Skeletal muscle tissue (tissue), 4 donors: Measurements from ENCODE around the gene ANTXR1. TPM values are rescaled to one million over a fixed set of nuclear protein-coding genes. Genes with fewer than 3 reads are reported as not detected.
"Not testable (repeated sequence)": the region's sequence is repeated elsewhere in the genome, so short reads cannot be mapped to it uniquely, and the experiment has no call there.

Experiments
- H3K27ac ChIP-seq: one replicate; pipeline ENCODE4 v1.7.0; 2013; ENCODE audit warnings: mild to moderate bottlenecking, low read depth, low read length, inconsistent platforms
- H3K27me3 ChIP-seq, 3 donors: one replicate each; pipeline ENCODE4 v1.7.0; 2013; ENCODE audit warnings: low read length in 3 of 3; ENCODE audit not compliant: control insufficient read depth in 3 of 3, insufficient read depth in 3 of 3
- H3K36me3 ChIP-seq, 3 donors: one replicate each; pipeline ENCODE4 v1.7.0; 2013; ENCODE audit warnings: low read length in 3 of 3; ENCODE audit not compliant: control insufficient read depth in 3 of 3, insufficient read depth in 3 of 3
- H3K4me1 ChIP-seq, 3 donors: one replicate each; pipeline ENCODE4 v1.7.0; 2013; ENCODE audit warnings: low read length in 3 of 3, mild to moderate bottlenecking in 3 of 3; ENCODE audit not compliant: control insufficient read depth in 3 of 3, insufficient read depth in 3 of 3
- H3K4me3 ChIP-seq, 3 donors: one replicate each; pipeline ENCODE4 v1.7.0; 2013; ENCODE audit warnings: low read length in 3 of 3
- H3K9ac ChIP-seq, 3 donors: one replicate each; pipeline ENCODE4 v1.7.0; 2013; ENCODE audit warnings: low read length in 3 of 3, mild to moderate bottlenecking in 3 of 3, moderate library complexity in 2 of 3, low read depth in 1 of 3
- H3K9me3 ChIP-seq, 3 donors: one replicate each; pipeline ENCODE4 v1.7.0; 2013; ENCODE audit warnings: low read length in 3 of 3; ENCODE audit not compliant: control insufficient read depth in 3 of 3
- total RNA-seq: library from RNA; depleted of rRNA; stranded (reverse); fragments of >200 nt; gene quantifications from one replicate; pipeline ENCODE4 v1.2.3, GENCODE V29; 2014
- donor health status: Osteomylitis.

Gene ANTXR1
- total RNA-seq, 1 donor from 2014 or later, result 86.6 TPM

DNA sequence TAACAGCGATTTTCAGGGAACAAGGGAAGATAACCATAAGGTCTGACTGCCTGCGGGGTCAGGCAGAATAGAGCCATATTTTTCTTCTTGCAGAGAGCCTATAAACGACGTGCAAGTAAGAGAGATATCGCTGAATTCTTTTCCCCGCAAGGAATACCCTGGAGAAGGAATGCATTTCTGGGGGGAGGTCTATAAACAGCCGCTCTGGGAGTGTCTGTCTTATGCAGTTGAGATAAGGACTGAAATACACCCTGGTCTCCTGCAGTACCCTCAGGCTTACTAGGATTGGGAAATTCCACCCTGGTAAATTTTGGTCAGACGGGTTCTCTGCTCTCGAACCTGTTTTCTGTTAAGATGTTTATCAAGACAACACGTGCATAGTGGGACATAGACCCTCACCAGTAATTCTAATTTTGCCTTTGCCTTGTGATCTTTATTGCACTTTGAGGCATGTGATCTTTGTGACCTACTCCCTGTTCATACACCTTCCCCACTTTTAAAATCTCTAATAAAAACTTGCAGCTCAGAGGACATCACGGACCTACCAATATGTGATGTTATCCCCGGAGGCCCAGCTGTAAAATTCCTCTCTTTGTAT is 247.1 kb downstream of the ANTXR1 start:
- H3K4me1 ChIP-seq, H3K36me3 ChIP-seq, H3K27me3 ChIP-seq, H3K9me3 ChIP-seq, H3K4me3 ChIP-seq, H3K27ac ChIP-seq, H3K9ac ChIP-seq: not testable (repeated sequence)

DNA sequence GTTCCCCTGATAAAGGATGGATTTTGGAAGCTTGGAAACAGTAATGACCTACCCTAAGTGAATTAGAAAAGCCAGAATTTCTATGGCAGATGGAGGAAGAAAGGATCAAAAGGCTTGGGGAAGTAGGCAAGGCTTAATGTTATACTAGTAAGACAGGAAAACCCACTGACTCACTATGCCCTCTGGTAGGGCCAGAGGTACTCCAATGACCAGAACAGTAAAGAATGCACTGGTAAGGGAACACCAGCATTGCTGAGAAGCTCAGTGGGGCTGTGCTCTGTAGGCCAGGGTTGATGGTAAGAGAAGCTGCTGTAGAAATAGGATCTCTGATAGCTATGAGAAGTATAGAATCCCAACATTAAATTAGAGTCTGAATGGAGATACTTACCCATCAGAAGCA is 247.7 kb downstream of the ANTXR1 start:
- H3K4me3 ChIP-seq, result no peak overlapping the region
- H3K27me3 ChIP-seq, result no peaks in the 10 kb centered on the region
- no peak overlapping the region for H3K27ac ChIP-seq
- no peak overlapping the region for H3K9ac ChIP-seq
- peaks cover 0 to 2% (median 0%) of the 10 kb centered on the region in 3 donors for H3K9me3 ChIP-seq
- no peaks in the 10 kb centered on the region for H3K36me3 ChIP-seq
- H3K4me1 ChIP-seq, result no peaks in the 10 kb centered on the region

DNA sequence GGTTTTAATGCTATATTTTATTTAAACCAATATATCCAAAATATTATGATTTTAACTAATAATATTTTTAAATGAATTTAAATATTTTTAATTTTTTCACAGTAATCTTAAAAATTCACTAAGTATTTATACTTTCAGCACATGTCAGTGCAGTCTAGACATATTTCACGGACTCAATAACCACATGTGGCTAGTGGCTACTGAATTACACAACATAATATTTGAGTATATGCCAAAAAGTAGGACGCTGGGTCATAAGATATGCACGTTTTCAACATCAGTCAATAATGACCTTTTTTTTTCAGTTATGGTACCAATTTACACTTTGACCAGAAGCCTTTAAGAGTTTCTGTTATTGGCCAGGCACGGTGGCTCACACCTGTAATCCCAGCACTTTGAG is 256.4 kb downstream of the ANTXR1 start:
- Histone ChIP-seq H3K36me3 (no peaks in the 10 kb centered on the region), H3K27ac (no peak overlapping the region), H3K9ac (no peak overlapping the region), H3K4me3 (no peak overlapping the region), H3K4me1 (peaks cover 0 to 11% (median 0%) of the 10 kb centered on the region in 3 donors), H3K9me3 (no peaks in the 10 kb centered on the region), H3K27me3 (no peaks in the 10 kb centered on the region)

DNA sequence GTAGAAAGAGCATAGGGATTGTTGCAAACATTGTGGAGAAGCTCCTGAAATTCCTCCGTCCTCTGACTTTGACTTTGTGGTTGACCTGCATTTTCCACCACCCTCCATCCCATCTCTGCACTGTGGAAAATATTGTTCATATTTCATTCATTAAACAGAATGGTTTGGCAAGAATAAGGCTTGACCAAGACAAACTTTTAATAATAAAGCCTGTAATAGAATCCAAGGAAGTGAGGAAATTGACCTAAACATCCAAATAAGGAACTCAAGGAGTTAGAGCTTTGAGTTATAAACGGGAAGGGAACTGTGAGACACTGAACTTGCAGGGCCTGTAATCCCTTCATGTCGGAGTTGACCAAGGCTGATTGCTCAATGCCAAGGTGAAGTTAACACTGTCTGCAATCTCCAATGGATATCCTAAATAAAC is 258.9 kb downstream of the ANTXR1 start:
- Histone ChIP-seq H3K36me3 (no peaks in the 10 kb centered on the region), H3K9ac (no peak overlapping the region), H3K27ac (no peak overlapping the region), H3K4me3 (no peak overlapping the region), H3K4me1 (peaks cover 0 to 11% (median 0%) of the 10 kb centered on the region in 3 donors), H3K9me3 (no peaks in the 10 kb centered on the region), H3K27me3 (no peaks in the 10 kb centered on the region)

GRCh38 chr2:69272803-69273471 is 260.0 kb downstream of the ANTXR1 start:
- Histone ChIP-seq H3K9me3 (no peaks in the 10 kb centered on the region), H3K27ac (no peak overlapping the region), H3K36me3 (no peaks in the 10 kb centered on the region), H3K4me1 (peaks cover 0 to 11% (median 0%) of the 10 kb centered on the region in 3 donors), H3K27me3 (no peaks in the 10 kb centered on the region), H3K4me3 (no peak overlapping the region), H3K9ac (no peak overlapping the region)

DNA sequence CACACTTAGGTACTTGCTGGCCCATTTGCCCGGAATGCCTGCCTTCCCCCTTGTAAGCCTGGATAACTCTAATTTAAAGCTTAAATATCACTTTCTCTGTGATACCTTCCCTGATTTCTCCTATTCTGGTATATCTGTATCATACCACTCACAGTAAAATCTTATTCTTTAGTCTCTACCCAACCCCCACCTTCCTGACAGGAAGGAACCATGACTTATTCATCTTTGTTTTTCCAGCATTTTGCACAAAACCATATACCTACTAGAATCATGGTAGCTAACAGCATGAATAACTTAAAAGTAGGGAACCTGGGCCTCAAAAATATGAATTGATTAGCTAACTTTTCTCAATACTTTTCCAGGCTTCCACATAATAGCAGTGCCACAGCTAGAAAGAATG is 262.5 kb downstream of the ANTXR1 start:
- Histone ChIP-seq H3K4me3 (no peak overlapping the region), H3K36me3 (no peaks in the 10 kb centered on the region), H3K27ac (no peak overlapping the region), H3K9ac (no peak overlapping the region), H3K9me3 (no peaks in the 10 kb centered on the region), H3K27me3 (no peaks in the 10 kb centered on the region), H3K4me1 (peaks cover 0 to 15% (median 0%) of the 10 kb centered on the region in 3 donors)

GRCh38 chr2:69278366-69278765 is 265.4 kb downstream of the ANTXR1 start:
- no peak overlapping the region for H3K27ac ChIP-seq
- H3K4me1 ChIP-seq, result peaks cover 0 to 4% (median 0%) of the 10 kb centered on the region in 3 donors
- no peak overlapping the region for H3K9ac ChIP-seq
- no peaks in the 10 kb centered on the region for H3K9me3 ChIP-seq
- no peaks in the 10 kb centered on the region for H3K36me3 ChIP-seq
- H3K4me3 ChIP-seq, result no peak overlapping the region
- H3K27me3 ChIP-seq, result no peaks in the 10 kb centered on the region

DNA sequence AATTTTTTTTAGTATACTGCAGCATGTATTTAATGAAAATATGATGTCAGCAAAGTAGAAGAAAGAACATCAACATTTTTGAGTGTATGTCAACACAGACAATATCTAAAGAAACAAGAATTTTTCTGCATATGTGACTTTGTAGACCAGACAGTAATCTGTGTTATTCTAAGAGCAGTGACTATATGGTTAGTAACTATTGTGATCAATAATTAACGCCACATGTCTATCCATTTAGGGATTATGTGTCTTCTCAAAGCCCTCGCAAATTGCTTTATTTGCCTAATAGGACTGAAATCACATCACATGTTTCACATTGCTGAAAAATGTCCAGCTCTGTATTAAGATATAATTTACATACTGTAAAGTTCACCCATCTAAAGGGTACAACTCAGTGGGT is 266.2 kb downstream of the ANTXR1 start:
- Histone ChIP-seq H3K9me3 (no peaks in the 10 kb centered on the region), H3K27ac (no peak overlapping the region)

GRCh38 chr2:69279931-69280681 is 267.1 kb downstream of the ANTXR1 start:
- Histone ChIP-seq H3K4me3 (no peak overlapping the region), H3K4me1 (peaks cover 0 to 4% (median 0%) of the 10 kb centered on the region in 3 donors), H3K27ac (no peak overlapping the region), H3K9ac (no peak overlapping the region), H3K9me3 (no peaks in the 10 kb centered on the region), H3K36me3 (no peaks in the 10 kb centered on the region), H3K27me3 (no peaks in the 10 kb centered on the region)

More for the DNA sequence above, 266.2 kb downstream of the ANTXR1 start:
- Histone ChIP-seq H3K9ac (no peak overlapping the region), H3K4me3 (no peak overlapping the region), H3K27me3 (no peaks in the 10 kb centered on the region), H3K4me1 (peaks cover 0 to 4% (median 0%) of the 10 kb centered on the region in 3 donors), H3K36me3 (no peaks in the 10 kb centered on the region)
